GM23248 (cell line): ENCODE results near the gene AP1M2. TPM values are rescaled to one million over a fixed set of nuclear protein-coding genes. Genes with fewer than 3 reads are reported as not detected.

Experiments
- DNase-seq: peaks from one replicate; pipeline ENCODE4 v3.0.0-alpha.2; 2015
- H2AFZ ChIP-seq: fragments of 200-600 bp; sonication (generic); 2 replicates; pipeline ENCODE4 v1.6.1; 2016; ENCODE audit warnings: antibody characterized with exemption
- H3F3A ChIP-seq: fragments of 200-600 bp; sonication (generic); 2 replicates; pipeline ENCODE4 v1.6.1; 2016; ENCODE audit warnings: mild to moderate bottlenecking, antibody characterized with exemption, mixed run types; ENCODE audit not compliant: insufficient read depth
- H3K27ac ChIP-seq: fragments of 200-600 bp; sonication (generic); 2 replicates; pipeline ENCODE4 v1.5.1; 2016; ENCODE audit warnings: mild to moderate bottlenecking
- H3K27me3 ChIP-seq: fragments of 200-600 bp; sonication (generic); replicated peaks from 2 replicates; pipeline ENCODE4 v1.6.1; 2016; ENCODE audit warnings: mild to moderate bottlenecking; ENCODE audit not compliant: insufficient read depth
- H3K36me3 ChIP-seq: fragments of 200-600 bp; sonication (generic); 2 replicates; pipeline ENCODE4 v1.6.1; 2016; ENCODE audit warnings: low read depth, mild to moderate bottlenecking
- H3K4me1 ChIP-seq: fragments of 200-600 bp; sonication (generic); 2 replicates; pipeline ENCODE4 v1.6.1; 2016; ENCODE audit warnings: mild to moderate bottlenecking; ENCODE audit not compliant: insufficient read depth
- H3K4me2 ChIP-seq: fragments of 200-600 bp; sonication (generic); one replicate; pipeline ENCODE4 v1.6.1; 2016; ENCODE audit warnings: mild to moderate bottlenecking; ENCODE audit not compliant: unreplicated experiment
- H3K4me3 ChIP-seq: fragments of 200-600 bp; sonication (generic); 2 replicates; pipeline ENCODE4 v1.5.1; 2016; ENCODE audit warnings: mild to moderate bottlenecking
- H3K79me2 ChIP-seq: fragments of 200-600 bp; sonication (generic); 2 replicates; pipeline ENCODE4 v1.6.1; 2016; ENCODE audit warnings: mild to moderate bottlenecking; ENCODE audit not compliant: insufficient read depth
- H3K9ac ChIP-seq: fragments of 200-600 bp; sonication (generic); 2 replicates; pipeline ENCODE4 v1.6.1; 2016; ENCODE audit warnings: mild to moderate bottlenecking
- H3K9me2 ChIP-seq: fragments of 200-600 bp; sonication (generic); 2 replicates; pipeline ENCODE4 v1.6.1; 2016; ENCODE audit warnings: mixed run types, mild to moderate bottlenecking, moderate library complexity; ENCODE audit not compliant: insufficient read depth
- H3K9me3 ChIP-seq: fragments of 200-600 bp; sonication (generic); one replicate; pipeline ENCODE4 v1.6.1; 2017; ENCODE audit warnings: low read depth
- H4K20me1 ChIP-seq: fragments of 200-600 bp; sonication (generic); 2 replicates; pipeline ENCODE4 v1.6.0; 2016; ENCODE audit not compliant: insufficient read depth
- EZH2 ChIP-seq: fragments of 200-600 bp; sonication (generic); IDR thresholded peaks from 2 replicates; pipeline ENCODE4 v1.6.1; 2018; ENCODE audit warnings: antibody characterized with exemption, mild to moderate bottlenecking; ENCODE audit not compliant: insufficient read depth, poor library complexity, severe bottlenecking
- EZH2phosphoT487 ChIP-seq: fragments of 200-600 bp; sonication (generic); IDR thresholded peaks from 2 replicates; pipeline ENCODE4 v1.6.1; 2018; ENCODE audit warnings: antibody characterized with exemption, moderate library complexity, mild to moderate bottlenecking, low read depth; ENCODE audit not compliant: insufficient read depth
- WGBS, 2 experiments: methylation state at CpG; one replicate each; pipeline ENCODE4 v1.1.6; 2015 to 2017; ENCODE audit warnings: low lambda C conversion rate in 2 of 2, low coverage in 1 of 2; ENCODE audit errors: missing lambda C conversion rate in 2 of 2; 5-methylcytosine and 5-hydroxymethylcytosine counted together
- in situ Hi-C: fragments of 300-500 bp; cut with MboI; formaldehyde crosslinking; loops from 2 replicates; pipeline ENCODE4 v1.15.0; 2020
- polyA plus RNA-seq: library from polyadenylated mRNA; unstranded; fragments of >200 nt; fragmentation: Nextera tagmentation; extraction: Ambion mirVana; gene quantifications from 2 replicates; pipeline ENCODE4 v1.2.1, GENCODE V29; 2016
- total RNA-seq: library from RNA; depleted of rRNA; stranded (reverse); fragments of >200 nt; shearing (Covaris generic); gene quantifications from 2 replicates; pipeline ENCODE4 v1.2.3, GENCODE V29; 2014

Gene AP1M2
- total and polyA plus RNA-seq, 2 experiments from 2014 or later: not detected

DNA sequence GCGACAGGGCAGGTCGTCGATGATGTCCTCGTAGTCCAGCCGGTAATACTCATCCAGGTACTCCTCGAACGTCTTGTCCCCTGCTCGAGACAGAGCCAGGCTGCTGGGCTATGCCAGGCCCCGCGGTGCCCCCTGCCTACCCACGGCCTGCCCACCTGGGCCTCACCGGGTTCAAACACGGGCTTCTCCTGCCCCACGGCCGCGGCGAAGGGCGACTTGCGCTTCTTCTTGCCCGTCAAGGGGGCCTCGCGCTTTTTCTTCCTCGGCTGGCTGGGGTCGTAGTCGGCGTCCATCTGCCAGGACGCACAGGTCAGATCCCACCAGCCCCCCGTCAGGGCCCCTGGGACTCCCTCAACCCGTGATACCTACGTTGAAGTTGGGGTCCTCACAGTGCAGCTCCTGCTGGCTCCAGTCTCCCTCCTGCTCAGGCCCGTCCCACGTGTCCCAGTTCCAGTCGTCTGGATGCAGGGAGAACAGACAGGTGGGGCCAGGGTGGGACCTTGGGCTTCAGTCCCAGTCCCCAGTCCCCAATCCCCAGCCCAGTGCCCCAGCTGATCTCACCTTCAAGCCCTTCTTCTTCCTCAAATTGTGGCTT is 29.4 kb downstream of the AP1M2 start:
- H2AFZ ChIP-seq: no peak overlapping the region
- no peaks in the 10 kb centered on the region for H3K4me1 ChIP-seq
- no peak for DNase-seq
- no peaks in the 10 kb centered on the region for H3K9me2 ChIP-seq
- no peaks in the 10 kb centered on the region for H3K9me3 ChIP-seq
- H4K20me1 ChIP-seq: no peaks in the 10 kb centered on the region
- no peak overlapping the region for H3K4me2 ChIP-seq
- 91 to 95% methylated on average over 26 to 33 of the region's 33 CpGs for WGBS, 2 experiments
- no peak overlapping the region for H3K4me3 ChIP-seq
- no peaks in the 10 kb centered on the region for H3F3A ChIP-seq
- no peak overlapping the region for H3K9ac ChIP-seq
- no peak overlapping the region for H3K27ac ChIP-seq
- no peak for TF ChIP-seq EZH2
- TF ChIP-seq EZH2phosphoT487: no peak
- peaks cover 6% of the 10 kb centered on the region; the same call in 1 of the 2 replicates for H3K36me3 ChIP-seq
- H3K27me3 ChIP-seq: no peaks in the 10 kb centered on the region
- in situ Hi-C loops: no loop called here
- H3K79me2 ChIP-seq: no peaks in the 10 kb centered on the region

DNA sequence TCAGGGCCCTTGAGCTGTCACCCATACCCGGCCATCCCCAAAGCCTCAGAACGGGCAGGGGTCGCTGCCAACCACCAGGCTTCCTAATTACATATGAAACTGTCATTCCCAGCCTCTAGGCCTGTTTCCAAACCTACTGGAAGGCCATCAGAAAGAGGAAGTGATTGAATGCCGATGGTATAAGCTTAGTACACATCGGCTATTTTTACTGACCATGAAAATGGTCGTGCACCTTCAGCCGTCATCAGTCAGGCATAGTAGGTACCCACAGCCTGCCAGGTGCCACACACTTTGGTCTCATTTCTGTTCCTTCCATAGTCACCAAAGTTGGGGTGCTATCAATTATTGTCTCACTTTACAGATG is 31.5 kb downstream of the AP1M2 start:
- Histone ChIP-seq H4K20me1 (no peaks in the 10 kb centered on the region), H3K4me3 (no peak overlapping the region), H3K9me2 (no peaks in the 10 kb centered on the region), H3K9ac (no peak overlapping the region), H3K79me2 (no peaks in the 10 kb centered on the region), H3K9me3 (no peaks in the 10 kb centered on the region), H3K4me2 (no peak overlapping the region), H3K4me1 (no peaks in the 10 kb centered on the region), H3F3A (no peaks in the 10 kb centered on the region), H3K27me3 (no peaks in the 10 kb centered on the region), H3K27ac (no peak overlapping the region), H2AFZ (no peak overlapping the region), H3K36me3 (peaks cover 13% of the 10 kb centered on the region; the same call in 1 of the 2 replicates)
- in situ Hi-C loops: no loop called here
- TF ChIP-seq EZH2 (no peak), EZH2phosphoT487 (no peak)
- 86 to 87% methylated on average over 7 of the region's 7 CpGs for WGBS, 2 experiments
- DNase-seq: no peak

DNA sequence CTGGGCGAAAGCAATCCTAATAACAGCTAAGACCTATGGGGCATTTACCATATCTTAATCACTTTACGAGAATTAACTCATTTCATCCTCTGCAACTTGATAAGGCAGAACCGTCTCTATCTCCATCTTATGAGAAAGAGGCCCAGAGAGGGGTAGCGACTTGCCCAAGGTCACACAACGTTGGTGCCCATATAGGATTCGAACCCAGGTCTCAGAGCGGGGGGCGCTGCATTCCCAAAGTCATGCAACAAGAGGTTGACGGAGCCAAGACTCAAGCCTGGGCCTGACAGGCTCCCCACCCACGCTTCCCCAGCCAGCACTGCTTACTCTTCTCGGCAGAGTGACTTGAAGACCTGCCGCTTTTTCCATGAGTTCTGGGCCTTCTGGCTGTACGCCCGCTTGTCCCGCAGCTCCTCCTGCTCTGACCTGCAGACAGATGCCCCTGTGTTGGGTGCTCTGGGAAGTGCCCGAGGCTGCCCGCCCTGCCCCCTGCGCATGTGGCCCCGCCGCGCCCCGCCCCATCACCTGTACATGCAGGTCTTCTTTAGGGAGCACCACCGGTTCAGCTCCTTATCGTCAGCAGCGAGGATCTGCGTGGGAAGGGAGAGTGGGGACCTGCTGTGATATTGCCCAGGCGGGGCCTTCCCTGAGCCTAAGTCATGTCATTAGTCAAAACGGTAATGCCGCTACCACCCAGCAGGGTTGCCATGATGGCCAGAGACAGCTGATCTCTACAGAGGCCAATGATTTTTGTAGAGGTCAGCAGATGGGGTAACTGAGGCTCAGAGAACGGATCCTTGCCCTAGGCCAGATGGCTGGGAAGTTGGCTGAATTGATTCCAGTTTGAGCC is 32.1 kb downstream of the AP1M2 start:
- H3K27me3 ChIP-seq: no peaks in the 10 kb centered on the region
- no peak overlapping the region for H2AFZ ChIP-seq
- H4K20me1 ChIP-seq: no peaks in the 10 kb centered on the region
- TF ChIP-seq EZH2: no peak
- TF ChIP-seq EZH2phosphoT487: no peak
- no peak overlapping the region for H3K4me3 ChIP-seq
- no peak overlapping the region for H3K9ac ChIP-seq
- H3K9me2 ChIP-seq: no peaks in the 10 kb centered on the region
- in situ Hi-C loops: no loop called here
- no peaks in the 10 kb centered on the region for H3K79me2 ChIP-seq
- peaks cover 13% of the 10 kb centered on the region; the same call in 1 of the 2 replicates for H3K36me3 ChIP-seq
- no peak for DNase-seq
- H3K4me2 ChIP-seq: no peak overlapping the region
- H3K27ac ChIP-seq: no peak overlapping the region
- H3K9me3 ChIP-seq: no peaks in the 10 kb centered on the region
- WGBS, 2 experiments: 83 to 85% methylated on average over 19 to 30 of the region's 30 CpGs
- H3F3A ChIP-seq: no peaks in the 10 kb centered on the region
- no peaks in the 10 kb centered on the region for H3K4me1 ChIP-seq

DNA sequence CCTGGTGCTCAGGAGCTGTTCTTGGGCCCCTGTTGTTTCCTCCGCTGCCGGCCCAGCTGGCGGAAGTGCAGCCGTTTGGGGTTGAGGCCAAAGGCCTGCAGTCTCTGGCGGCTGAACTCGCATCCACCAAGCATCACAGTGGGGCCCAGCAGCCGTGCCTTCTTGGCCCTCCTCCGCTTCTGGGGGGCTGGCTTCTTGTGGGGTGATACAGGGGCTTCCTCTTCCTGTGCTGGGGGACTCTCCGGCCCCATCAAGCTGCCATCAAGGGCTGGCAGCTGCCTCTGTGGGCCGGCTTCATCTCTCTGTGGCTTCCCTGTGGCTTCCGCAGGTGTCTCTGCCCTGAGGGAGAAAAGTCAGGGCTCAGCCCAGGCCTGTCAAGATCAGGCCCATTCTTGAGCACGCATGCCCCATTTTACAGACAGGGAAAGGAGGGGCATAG is 33.1 kb downstream of the AP1M2 start:
- Histone ChIP-seq H3K9me3 (no peaks in the 10 kb centered on the region), H3K9ac (no peak overlapping the region), H3K4me3 (no peak overlapping the region), H3K79me2 (no peaks in the 10 kb centered on the region), H3K9me2 (no peaks in the 10 kb centered on the region), H4K20me1 (no peaks in the 10 kb centered on the region), H3K4me1 (no peaks in the 10 kb centered on the region), H3K4me2 (no peak overlapping the region), H3K36me3 (peaks cover 13% of the 10 kb centered on the region; the same call in 1 of the 2 replicates), H3K27me3 (no peaks in the 10 kb centered on the region), H3F3A (no peaks in the 10 kb centered on the region), H3K27ac (no peak overlapping the region), H2AFZ (no peak overlapping the region)
- in situ Hi-C loops: no loop called here
- TF ChIP-seq EZH2: no peak
- TF ChIP-seq EZH2phosphoT487: no peak
- 86 to 89% methylated on average over 12 of the region's 12 CpGs for WGBS, 2 experiments
- no peak for DNase-seq
